T-helper 17 cell (primary cell): ENCODE data around the gene SHROOM3. TPM values are rescaled to one million over a fixed set of nuclear protein-coding genes. Genes with fewer than 3 reads are reported as not detected.
"Not testable (repeated sequence)": the region's sequence is repeated elsewhere in the genome, so short reads cannot be mapped to it uniquely, and the experiment has no call there.

Source experiments
- ATAC-seq: fragments of 150-1000 bp; cut with Tn5 transposase; 2 replicates; pipeline ENCODE4 v1.10.0; 2021; ENCODE audit warnings: mild to moderate bottlenecking, moderate library complexity
- DNase-seq, 3 donors: peaks; one replicate each; pipeline versions ENCODE4 v3.0.0 to v3.0.0-alpha.2; 2020 to 2021
- H3K9me3 ChIP-seq: one replicate; pipeline ENCODE4 v1.7.0; 2013; ENCODE audit warnings: low read length, mild to moderate bottlenecking; ENCODE audit not compliant: control insufficient read depth, poor library complexity, severe bottlenecking
- H3K27ac Mint-ChIP-seq: one replicate; pipeline ENCODE4 v1.8.0; 2022; ENCODE audit warnings: mild to moderate bottlenecking, moderate library complexity, mixed read lengths
- H3K27me3 Mint-ChIP-seq: one replicate; pipeline ENCODE4 v1.8.0; 2022; ENCODE audit warnings: mixed read lengths
- H3K36me3 Mint-ChIP-seq: one replicate; pipeline ENCODE4 v1.8.0; 2022; ENCODE audit warnings: low read depth, mixed read lengths
- H3K4me1 Mint-ChIP-seq: one replicate; pipeline ENCODE4 v1.8.0; 2022; ENCODE audit warnings: mild to moderate bottlenecking, mixed read lengths
- H3K4me3 Mint-ChIP-seq: one replicate; pipeline ENCODE4 v1.8.0; 2022; ENCODE audit warnings: mild to moderate bottlenecking, moderate library complexity, mixed read lengths
- total RNA-seq, 4 donors: library from RNA in 2 of 4; stranded (reverse) in 2 of 4; gene quantifications; one replicate each; pipeline ENCODE4 v1.2.3 and lab custom pipeline; 2022 to 2026

Gene SHROOM3
- total RNA-seq (not detected), total RNA-seq (lab: John Stamatoyannopoulos, UW) (0 to 0.58 reads per million in 2 donors)

DNA sequence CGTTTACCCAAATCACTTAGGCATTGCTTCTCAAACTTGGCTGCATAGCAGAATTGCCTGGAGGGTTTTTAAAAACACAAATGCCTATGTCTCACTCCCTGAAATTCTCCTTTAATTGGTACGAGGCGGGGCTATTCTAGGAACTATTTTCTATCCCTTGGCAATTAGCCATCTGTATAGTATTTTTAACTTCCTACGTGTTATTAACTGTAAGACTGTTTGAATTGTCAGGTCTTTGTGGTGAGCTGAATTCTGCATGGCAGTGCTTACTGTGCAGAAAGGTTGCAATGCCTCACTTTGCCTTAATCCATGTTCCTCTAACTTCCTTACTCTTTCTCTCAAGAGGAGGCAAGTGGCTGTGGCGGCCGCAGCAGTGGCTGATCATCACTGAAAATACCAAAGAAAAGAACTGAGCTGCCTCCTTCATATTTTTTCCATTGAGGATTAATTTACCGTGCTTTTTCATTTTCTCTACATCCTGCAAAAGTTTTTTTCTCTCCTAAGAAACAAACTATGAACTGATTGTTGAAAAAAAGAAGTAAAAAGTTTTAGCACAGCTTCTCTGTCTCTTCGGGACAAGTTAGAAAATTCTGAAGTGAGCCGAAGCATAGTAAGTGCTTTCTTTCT, at the start of gene SHROOM3:
Gene SHROOM3 (plus strand): TSS at position 329 of the 627 bp plus-strand sequence. CDS start 824 bp downstream, outside the sequence.
- peaks cover 48% of the 10 kb centered on the region for H3K27me3 Mint-ChIP-seq
- no peak for ATAC-seq
- peaks cover 6% of the 10 kb centered on the region for H3K4me1 Mint-ChIP-seq

DNA sequence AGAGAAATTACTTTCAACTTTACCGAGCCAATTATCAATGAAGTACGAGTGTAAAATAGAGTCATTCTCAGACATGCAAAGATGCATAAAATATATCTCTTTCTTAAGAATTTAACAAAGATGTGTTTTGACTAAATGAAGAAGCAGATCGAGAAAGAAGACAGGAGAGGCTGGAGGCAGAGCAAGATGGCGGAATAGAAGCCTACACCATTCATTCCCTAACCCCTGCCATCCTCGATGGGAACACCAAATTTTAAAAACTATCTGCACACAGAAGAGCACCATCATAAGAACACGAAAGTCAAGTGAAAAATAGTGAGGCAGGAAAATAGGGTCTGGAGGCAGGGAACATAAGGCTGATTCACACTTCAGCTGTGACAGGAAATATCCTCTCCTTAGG, 49.1 kb upstream of the SHROOM3 start:
- peaks cover 24% of the 10 kb centered on the region for H3K27me3 Mint-ChIP-seq
- H3K4me1 Mint-ChIP-seq, result no peaks in the 10 kb centered on the region
- no peak for DNase-seq
- no peak overlapping the region for H3K4me3 Mint-ChIP-seq
- H3K9me3 ChIP-seq, result no peaks in the 10 kb centered on the region
- no peak for ATAC-seq
- H3K27ac Mint-ChIP-seq, result no peak overlapping the region
- H3K36me3 Mint-ChIP-seq, result no peaks in the 10 kb centered on the region

More for the DNA sequence above, at the start of gene SHROOM3:
- Mint-ChIP-seq H3K27ac (no peak within 1 kb of the TSS), H3K36me3 (peaks cover 4% of the 10 kb centered on the region), H3K4me3 (no peak within 1 kb of the TSS)
- H3K9me3 ChIP-seq, result no peaks in the 10 kb centered on the region
- no peak for DNase-seq

DNA sequence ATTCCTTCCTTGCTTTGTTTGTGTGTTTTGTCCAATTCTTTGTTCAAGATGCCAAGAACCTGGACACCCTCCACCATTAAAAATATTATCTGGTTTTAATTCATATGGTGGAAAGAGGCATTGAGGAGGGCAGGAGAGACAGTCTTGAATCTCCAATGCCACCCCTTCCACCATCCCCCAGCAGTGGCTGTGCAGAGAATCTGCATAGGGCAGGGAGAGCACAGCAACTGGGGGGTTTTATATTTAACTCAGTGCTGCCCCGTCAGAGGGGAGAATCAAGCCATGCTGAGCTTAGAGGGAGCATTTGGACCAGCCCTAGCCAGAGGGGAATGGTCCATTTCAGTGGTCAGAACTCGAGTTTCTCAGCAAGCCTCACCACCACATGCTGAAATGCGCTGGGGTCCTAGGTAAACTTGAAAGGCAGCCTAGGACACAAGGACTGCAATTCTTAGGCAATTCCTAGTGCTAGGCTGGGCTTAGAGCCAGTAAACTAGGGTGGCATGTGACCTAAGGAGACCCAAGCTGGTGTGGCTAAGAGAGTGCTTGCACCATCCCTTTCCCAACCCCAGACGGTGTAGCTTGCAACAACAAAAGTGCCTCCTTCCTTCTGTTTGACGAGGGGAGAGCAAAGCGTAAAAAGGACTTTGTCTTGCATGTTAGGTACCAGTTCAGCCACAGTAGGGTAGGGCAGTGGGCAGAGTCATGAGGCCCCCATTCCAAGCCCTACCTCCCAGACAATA, 48.3 kb upstream of the SHROOM3 start:
- H3K9me3 ChIP-seq, result no peaks in the 10 kb centered on the region
- Mint-ChIP-seq H3K4me1 (no peaks in the 10 kb centered on the region), H3K27ac (no peak overlapping the region), H3K4me3 (no peak overlapping the region), H3K36me3 (no peaks in the 10 kb centered on the region), H3K27me3 (peaks cover 24% of the 10 kb centered on the region)
- ATAC-seq (no peak), DNase-seq (no peak)

DNA sequence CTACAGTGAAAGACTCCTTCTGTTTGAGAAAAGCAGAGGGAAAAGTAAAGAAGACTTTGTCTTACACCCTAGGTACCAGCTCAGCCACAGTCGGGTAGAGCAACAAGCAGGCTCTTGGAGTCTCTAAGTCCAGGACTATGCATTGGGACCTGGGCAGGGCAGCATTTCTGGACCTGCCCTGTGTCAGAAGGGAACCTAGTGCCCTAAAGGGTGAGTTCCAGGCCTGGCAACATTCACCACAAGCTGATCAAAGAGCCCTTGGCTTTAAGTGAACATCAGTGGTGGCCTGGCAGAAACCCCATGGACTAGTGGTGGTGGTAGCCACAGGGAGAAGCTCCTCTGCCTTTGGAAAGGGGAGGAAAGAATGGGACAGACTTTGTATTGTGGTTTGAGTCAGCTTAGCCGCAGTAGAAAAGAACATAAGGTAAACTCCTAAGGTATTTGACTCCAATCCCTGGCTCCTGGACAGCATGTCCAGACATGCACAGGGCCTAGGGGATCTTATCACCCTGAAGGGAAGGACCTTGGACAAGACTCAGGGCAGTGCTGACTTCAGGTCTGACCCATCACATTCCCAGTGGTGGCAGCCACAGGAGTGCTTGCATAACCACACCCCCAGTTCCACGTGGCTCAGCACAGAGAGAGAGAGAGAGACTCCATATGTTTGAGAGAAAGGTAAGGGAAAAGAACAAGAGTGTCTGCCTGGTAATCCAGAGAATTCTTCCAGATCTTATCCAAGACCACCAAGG, 46.7 kb upstream of the SHROOM3 start:
- H3K27ac Mint-ChIP-seq, result no peak overlapping the region
- no peaks in the 10 kb centered on the region for H3K9me3 ChIP-seq
- DNase-seq, result no peak
- no peak overlapping the region for H3K4me3 Mint-ChIP-seq
- peaks cover 19% of the 10 kb centered on the region for H3K27me3 Mint-ChIP-seq
- H3K36me3 Mint-ChIP-seq, result no peaks in the 10 kb centered on the region
- no peaks in the 10 kb centered on the region for H3K4me1 Mint-ChIP-seq
- no peak for ATAC-seq

DNA sequence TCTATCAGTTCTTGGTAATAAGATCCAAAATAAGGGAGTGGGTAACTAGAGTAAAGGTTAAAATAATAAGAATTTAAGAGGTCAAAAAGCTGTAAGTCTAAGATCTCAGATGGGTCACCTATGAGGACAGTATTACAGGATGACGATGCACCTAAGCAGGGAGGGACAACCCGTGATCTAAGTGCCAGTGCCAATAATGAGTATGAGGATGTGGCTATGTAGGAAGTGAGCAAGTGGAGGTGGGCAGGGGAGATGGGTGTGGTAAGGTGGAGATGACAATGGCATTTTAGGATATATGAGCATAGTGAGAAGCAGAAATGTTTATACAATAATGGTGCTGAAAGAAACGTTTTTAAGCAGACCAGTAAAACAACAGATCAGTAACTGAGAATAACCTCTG, 33.4 kb upstream of the SHROOM3 start:
- H3K27ac Mint-ChIP-seq, result no peak overlapping the region

DNA sequence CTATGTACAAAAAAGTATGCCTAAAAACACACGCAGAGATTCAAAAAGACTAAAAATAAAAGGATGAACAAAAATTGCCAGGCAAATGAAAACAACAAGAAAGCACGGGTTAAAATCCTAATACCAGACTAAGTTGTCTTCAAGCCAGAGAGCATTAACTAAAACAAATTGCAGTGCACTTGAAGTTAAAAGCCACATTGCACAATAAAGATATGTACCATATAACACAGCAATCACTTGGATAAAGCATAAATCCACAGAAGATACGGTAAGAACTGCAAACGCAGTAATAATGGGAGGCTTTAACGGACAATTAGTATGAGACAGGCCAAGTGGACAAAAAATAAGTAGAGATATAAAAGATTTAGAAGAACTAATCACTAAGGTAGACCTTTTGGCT, 28.9 kb upstream of the SHROOM3 start:
- H3K27me3 Mint-ChIP-seq, result peaks cover 20% of the 10 kb centered on the region
- H3K27ac Mint-ChIP-seq, result no peak overlapping the region
- H3K4me1 Mint-ChIP-seq, result peaks cover 4% of the 10 kb centered on the region
- no peak for DNase-seq
- H3K4me3 Mint-ChIP-seq, result no peak overlapping the region
- no peaks in the 10 kb centered on the region for H3K9me3 ChIP-seq
- peaks cover 2% of the 10 kb centered on the region for H3K36me3 Mint-ChIP-seq
- no peak for ATAC-seq

More for the DNA sequence above, 33.4 kb upstream of the SHROOM3 start:
- peaks cover 20% of the 10 kb centered on the region for H3K27me3 Mint-ChIP-seq
- H3K4me1 Mint-ChIP-seq, result no peaks in the 10 kb centered on the region
- H3K36me3 Mint-ChIP-seq, result no peaks in the 10 kb centered on the region
- no peaks in the 10 kb centered on the region for H3K9me3 ChIP-seq
- ATAC-seq (no peak), DNase-seq (no peak)
- no peak overlapping the region for H3K4me3 Mint-ChIP-seq

DNA sequence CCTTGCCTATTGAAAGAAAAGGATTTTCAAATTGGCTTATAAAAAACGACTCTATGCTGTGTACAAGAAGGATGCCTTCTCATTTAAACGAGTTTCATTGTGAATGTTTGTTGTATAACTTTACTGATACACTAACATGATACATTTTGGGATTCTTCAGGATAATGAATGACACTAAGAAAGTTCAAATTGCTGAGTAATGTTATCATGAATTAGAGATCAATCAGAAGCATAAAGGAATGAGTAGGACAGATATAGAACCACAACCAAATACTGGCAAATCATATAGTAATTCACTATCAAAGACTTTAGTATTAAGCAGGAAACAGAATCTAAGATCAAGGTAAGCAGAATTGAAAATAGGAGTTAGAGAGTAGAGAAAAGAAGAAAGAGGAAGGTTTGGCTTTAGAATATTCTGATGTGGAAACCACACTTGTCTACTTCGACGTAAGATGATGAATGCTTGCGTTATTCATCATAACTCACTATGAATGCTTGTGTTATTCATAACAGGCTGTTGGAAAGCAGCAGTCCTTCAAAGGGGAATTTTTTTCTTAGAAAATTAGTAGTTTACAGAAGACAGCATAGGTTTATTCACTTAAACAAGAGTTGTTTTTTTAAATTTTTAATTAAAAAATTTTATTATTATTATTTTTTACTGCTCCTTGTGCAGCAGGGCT, 27.4 kb upstream of the SHROOM3 start:
- Mint-ChIP-seq H3K27me3 (peaks cover 20% of the 10 kb centered on the region), H3K4me1 (peaks cover 4% of the 10 kb centered on the region), H3K36me3 (peaks cover 2% of the 10 kb centered on the region), H3K4me3 (no peak overlapping the region), H3K27ac (peak overlapping the region; percentile 34)
- DNase-seq, result no peak
- H3K9me3 ChIP-seq, result no peaks in the 10 kb centered on the region
- ATAC-seq, result no peak

DNA sequence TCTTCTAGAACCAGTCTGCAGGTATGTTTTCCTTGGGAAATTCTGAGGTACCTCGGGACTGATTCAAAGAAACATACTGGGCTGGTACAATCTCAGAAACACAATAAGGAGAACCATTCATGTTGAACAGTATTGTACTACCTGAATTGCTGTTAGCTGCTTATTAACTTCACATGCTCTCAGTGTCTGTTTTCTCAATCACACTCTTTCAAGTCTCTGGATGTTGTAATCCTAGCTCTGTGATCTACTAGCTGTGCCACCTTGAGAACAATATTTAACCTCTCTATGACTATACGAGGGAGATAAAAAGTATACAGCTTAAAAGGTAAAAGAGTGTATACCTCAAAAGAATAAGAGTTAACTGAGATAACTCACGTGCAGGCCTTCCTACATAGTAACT, 24.4 kb upstream of the SHROOM3 start:
- H3K36me3 Mint-ChIP-seq, result peaks cover 2% of the 10 kb centered on the region
- H3K4me1 Mint-ChIP-seq, result peaks cover 4% of the 10 kb centered on the region
- ATAC-seq, result no peak
- no peak for DNase-seq
- no peak overlapping the region for H3K4me3 Mint-ChIP-seq
- no peak overlapping the region for H3K27ac Mint-ChIP-seq
- H3K27me3 Mint-ChIP-seq, result peaks cover 20% of the 10 kb centered on the region
- no peaks in the 10 kb centered on the region for H3K9me3 ChIP-seq

DNA sequence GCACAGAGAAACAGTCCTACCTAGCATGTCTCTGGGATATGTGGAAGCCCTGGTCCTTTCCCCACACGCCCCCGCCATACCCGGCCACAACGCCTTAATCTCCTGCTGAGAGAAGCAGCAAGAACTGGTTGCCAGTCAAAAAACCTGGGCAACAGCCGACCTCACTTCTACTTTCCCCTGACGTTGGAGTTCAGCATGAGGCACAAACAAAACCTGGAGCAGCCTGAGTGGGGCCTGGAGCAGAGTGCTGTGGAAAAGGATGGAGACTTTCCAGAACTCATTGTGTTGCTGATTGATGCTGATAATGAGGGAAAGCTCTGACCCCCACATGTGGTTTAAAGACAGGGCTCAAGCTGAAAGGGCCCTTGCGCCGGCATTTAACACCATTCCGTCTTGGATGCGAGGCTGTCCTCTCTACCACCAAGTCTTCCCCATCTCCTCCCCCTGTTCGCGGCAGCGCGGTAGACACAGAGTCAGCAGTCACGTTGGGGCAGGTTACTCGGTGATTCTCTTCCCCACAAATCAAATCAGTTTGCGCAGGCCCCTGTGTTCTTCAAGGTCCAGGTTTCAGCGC, 14.8 kb upstream of the SHROOM3 start:
- ATAC-seq (no peak), DNase-seq (no peak)
- Mint-ChIP-seq H3K27me3 (peaks cover 53% of the 10 kb centered on the region), H3K36me3 (peaks cover 2% of the 10 kb centered on the region), H3K4me3 (peak overlapping the region; percentile 66), H3K27ac (no peak overlapping the region), H3K4me1 (peaks cover 10% of the 10 kb centered on the region)
- H3K9me3 ChIP-seq, result no peaks in the 10 kb centered on the region

DNA sequence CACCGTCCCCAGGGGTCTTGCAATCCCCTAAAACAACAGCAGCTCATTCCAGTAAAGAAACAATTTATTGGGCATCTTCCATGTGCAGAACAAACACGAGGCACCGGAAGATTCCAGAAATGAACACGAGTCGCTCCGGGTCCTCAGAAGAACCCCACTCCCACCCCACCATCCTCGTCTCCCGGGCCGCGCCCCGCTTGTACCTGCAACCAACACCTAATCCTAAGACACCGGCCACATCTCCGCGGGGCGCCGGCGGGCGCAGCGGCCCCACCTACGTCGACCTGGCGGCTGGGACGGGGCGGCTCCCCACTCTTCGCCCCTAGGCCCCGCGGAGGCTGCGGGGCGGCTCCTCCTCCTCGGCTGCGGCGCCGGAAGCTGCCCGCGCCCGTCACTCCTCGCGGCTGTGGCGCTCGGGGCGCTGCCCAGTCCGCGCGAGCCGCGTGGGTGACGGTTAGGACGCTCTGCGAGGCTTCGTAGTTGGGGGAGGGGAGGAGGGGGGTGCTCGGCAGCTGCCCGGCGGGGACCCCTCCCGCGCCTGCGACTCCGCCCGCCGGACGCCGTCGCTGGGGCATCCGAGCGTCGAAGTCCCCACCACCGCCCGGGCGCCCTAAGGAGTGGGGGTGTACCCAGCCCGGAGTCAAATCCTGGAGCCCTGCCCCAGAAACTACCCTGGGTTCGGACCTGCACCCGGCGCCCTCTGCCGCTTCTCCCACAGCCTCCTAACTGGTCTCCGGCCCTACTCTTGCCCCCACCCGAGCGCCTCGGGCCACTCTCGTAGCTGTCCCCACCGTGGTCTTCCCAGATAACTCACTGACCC, 14.1 kb upstream of the SHROOM3 start, which contains the start of gene CCDC158:
Gene CCDC158 (minus strand): TSS at position 380 of the 820 bp plus-strand sequence. CDS start 17,934 bp downstream, outside the sequence.
- Mint-ChIP-seq H3K4me1 (peaks cover 10% of the 10 kb centered on the region), H3K27me3 (peaks cover 60% of the 10 kb centered on the region), H3K36me3 (peaks cover 2% of the 10 kb centered on the region), H3K27ac (no peak within 1 kb of the TSS), H3K4me3 (peak within 1 kb of the TSS; percentile 80)
- no peaks in the 10 kb centered on the region for H3K9me3 ChIP-seq
- ATAC-seq, result peak; percentile 48
- no peak for DNase-seq

DNA sequence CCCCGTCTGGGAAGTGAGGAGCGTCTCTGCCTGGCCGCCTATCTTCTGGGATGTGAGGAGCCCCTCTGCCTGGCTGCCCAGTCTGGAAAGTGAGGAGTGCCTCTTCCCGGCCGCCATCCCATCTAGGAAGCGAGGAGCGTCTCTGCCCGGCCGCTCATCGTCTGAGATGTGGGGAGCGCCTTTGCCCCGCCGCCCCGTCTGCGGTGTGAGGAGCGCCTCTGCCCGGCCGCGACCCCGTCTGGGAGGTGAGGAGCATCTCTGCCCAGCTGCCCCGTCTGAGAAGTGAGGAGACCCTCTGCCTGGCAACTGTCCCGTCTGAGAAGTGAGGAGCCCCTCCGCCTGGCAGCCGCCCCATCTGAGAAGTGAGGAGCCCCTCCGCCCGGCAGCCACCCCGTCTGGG, 11.9 kb upstream of the SHROOM3 start:
- H3K36me3 Mint-ChIP-seq, H3K9me3 ChIP-seq, ATAC-seq, DNase-seq, H3K4me1 Mint-ChIP-seq, H3K27ac Mint-ChIP-seq, H3K4me3 Mint-ChIP-seq: not testable (repeated sequence)
- H3K27me3 Mint-ChIP-seq, result peaks cover 50% of the 10 kb centered on the region

DNA sequence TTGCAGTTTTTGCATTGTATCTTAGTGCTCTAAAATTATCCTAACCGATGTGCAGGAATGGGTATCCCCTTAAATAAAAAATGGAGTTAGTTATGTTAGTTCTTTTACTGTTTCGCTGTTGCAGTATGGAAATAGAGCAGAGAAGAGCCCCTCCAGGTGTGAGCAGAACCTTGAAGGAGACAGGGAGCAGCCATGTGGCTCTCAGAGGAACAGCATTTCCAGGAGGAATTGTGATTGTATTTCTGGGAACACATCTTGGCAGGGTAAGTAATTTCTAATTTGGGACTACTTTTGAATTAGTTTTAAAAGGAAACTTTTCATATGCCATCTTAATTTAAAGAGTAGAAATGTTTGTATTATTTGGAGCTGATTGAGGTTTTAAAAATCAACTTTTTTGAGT, 8.8 kb upstream of the SHROOM3 start:
- no peak for ATAC-seq
- H3K9me3 ChIP-seq, result no peaks in the 10 kb centered on the region
- no peak for DNase-seq
- Mint-ChIP-seq H3K27ac (no peak overlapping the region), H3K4me1 (peaks cover 5% of the 10 kb centered on the region), H3K36me3 (peaks cover 2% of the 10 kb centered on the region), H3K4me3 (no peak overlapping the region), H3K27me3 (peaks cover 29% of the 10 kb centered on the region)
